NCI-H2107 (cell line): ENCODE results near the gene PNRC1.
"Not testable (repeated sequence)": the region's sequence is repeated elsewhere in the genome, so short reads cannot be mapped to it uniquely, and the experiment has no call there.

Experiments used
- DNase-seq: peaks from one replicate; lab custom pipeline; 2025; lab: John Stamatoyannopoulos, UW

Gene PNRC1

GRCh38 chr6:89110284-89110683, 29.7 kb downstream of the PNRC1 start:
- no peak for DNase-seq

- no peak for DNase-seq
Observed at GRCh38 chr6:89111933-89112332, 31.4 kb downstream of the PNRC1 start.

GRCh38 chr6:89116702-89117101, 36.2 kb downstream of the PNRC1 start:
- no peak for DNase-seq

- DNase-seq = no peak
Observed at GRCh38 chr6:89117211-89118108, 36.9 kb downstream of the PNRC1 start, which contains the start of gene SRSF12. Gene SRSF12, minus strand, starts transcription at chr6:89118071. Its CDS starts 184 bp downstream, at chr6:89117887.

- DNase-seq = no peak
Observed at GRCh38 chr6:89118931-89119330, 38.4 kb downstream of the PNRC1 start.

- DNase-seq = no peak
Observed at GRCh38 chr6:89120371-89120770, 39.8 kb downstream of the PNRC1 start.

GRCh38 chr6:89121934-89122333, 41.4 kb downstream of the PNRC1 start:
- no peak for DNase-seq

GRCh38 chr6:89122625-89123024, 42.1 kb downstream of the PNRC1 start:
- no peak for DNase-seq

GRCh38 chr6:89128256-89128671, 47.7 kb downstream of the PNRC1 start:
- DNase-seq = not testable (repeated sequence)

- DNase-seq = no peak
Observed at GRCh38 chr6:89131599-89131998, 51.0 kb downstream of the PNRC1 start.

- DNase-seq = no peak
Observed at GRCh38 chr6:89132057-89132456, 51.5 kb downstream of the PNRC1 start.

GRCh38 chr6:89133981-89134380, 53.4 kb downstream of the PNRC1 start:
- no peak for DNase-seq

- no peak for DNase-seq
Observed at GRCh38 chr6:89134723-89135122, 54.2 kb downstream of the PNRC1 start.
